ENCODE data around the gene SDK1.

Gene SDK1

GRCh38 chr7:3568516-3568915 is 267.5 kb downstream of the SDK1 start:
- Histone ChIP-seq H3K4me3 (ENCODE audit: low read depth in 1 of 2, low read length in 1 of 2) (no peak overlapping the region), H3K36me3 (no peaks in the 10 kb centered on the region), H3K27ac (no peak overlapping the region), H3K27me3 (no peaks in the 10 kb centered on the region), H3K9me3 (no peaks in the 10 kb centered on the region), H3K4me1 (ENCODE audit: control insufficient read depth in 1 of 2, insufficient read depth in 1 of 2, low read depth in 1 of 2, low read length in 1 of 2) (no peaks in the 10 kb centered on the region)
- TF ChIP-seq CTCF (IDR thresholded peaks at IDR 0.05): no peak

GRCh38 chr7:3569643-3570042 is 268.6 kb downstream of the SDK1 start:
- H3K4me3 ChIP-seq (ENCODE audit: low read depth in 1 of 2, low read length in 1 of 2): no peak overlapping the region
- no peak overlapping the region for H3K27ac ChIP-seq
- H3K9me3 ChIP-seq: no peaks in the 10 kb centered on the region
- no peak for TF ChIP-seq CTCF (IDR thresholded peaks at IDR 0.05)
- no peaks in the 10 kb centered on the region for H3K27me3 ChIP-seq
- H3K36me3 ChIP-seq: no peaks in the 10 kb centered on the region
- H3K4me1 ChIP-seq (ENCODE audit: control insufficient read depth in 1 of 2, insufficient read depth in 1 of 2, low read depth in 1 of 2, low read length in 1 of 2): no peaks in the 10 kb centered on the region

- Histone ChIP-seq H3K9me3 (peaks cover 6% of the 10 kb centered on the region), H3K4me1 (ENCODE audit: control insufficient read depth in 1 of 2, insufficient read depth in 1 of 2, low read depth in 1 of 2, low read length in 1 of 2) (no peaks in the 10 kb centered on the region), H3K27me3 (no peaks in the 10 kb centered on the region), H3K36me3 (no peaks in the 10 kb centered on the region), H3K4me3 (ENCODE audit: low read depth in 1 of 2, low read length in 1 of 2) (no peak overlapping the region), H3K27ac (no peak overlapping the region)
- TF ChIP-seq CTCF (IDR thresholded peaks at IDR 0.05): no peak
These were observed 272.1 kb downstream of the SDK1 start for GRCh38 chr7:3573151-3573550.

- TF ChIP-seq CTCF (IDR thresholded peaks at IDR 0.05): no peak
- Histone ChIP-seq H3K9me3 (peaks cover 6% of the 10 kb centered on the region), H3K4me1 (ENCODE audit: control insufficient read depth in 1 of 2, insufficient read depth in 1 of 2, low read depth in 1 of 2, low read length in 1 of 2) (no peaks in the 10 kb centered on the region), H3K27me3 (no peaks in the 10 kb centered on the region), H3K27ac (no peak overlapping the region), H3K36me3 (no peaks in the 10 kb centered on the region), H3K4me3 (ENCODE audit: low read depth in 1 of 2, low read length in 1 of 2) (no peak overlapping the region)
These were observed 273.3 kb downstream of the SDK1 start for GRCh38 chr7:3574386-3574785.

- Histone ChIP-seq H3K4me1 (ENCODE audit: control insufficient read depth in 1 of 2, insufficient read depth in 1 of 2, low read depth in 1 of 2, low read length in 1 of 2) (no peaks in the 10 kb centered on the region), H3K4me3 (ENCODE audit: low read depth in 1 of 2, low read length in 1 of 2) (no peak overlapping the region), H3K9me3 (peaks cover 6% of the 10 kb centered on the region), H3K36me3 (no peaks in the 10 kb centered on the region), H3K27me3 (no peaks in the 10 kb centered on the region), H3K27ac (no peak overlapping the region)
- TF ChIP-seq CTCF (IDR thresholded peaks at IDR 0.05): no peak
These were observed 274.9 kb downstream of the SDK1 start for GRCh38 chr7:3575753-3576531.
